Pulmonary artery endothelial cell (primary cell): ENCODE results near the gene ULK1. TPM values are rescaled to one million over a fixed set of nuclear protein-coding genes. Genes with fewer than 3 reads are reported as not detected.
A peak's percentile ranks its signal among the peaks of the same experiment; 100 is the strongest.
"Not testable (repeated sequence)": the region's sequence is repeated elsewhere in the genome, so short reads cannot be mapped to it uniquely, and the experiment has no call there.

ENCODE experiments used
- DNase-seq: peaks from one replicate; pipeline ENCODE4 v3.0.0-alpha.2; 2011; ENCODE audit warnings: low read depth, low spot score
- total RNA-seq: library from RNA; depleted of rRNA; stranded (reverse); fragments of >200 nt; gene quantifications from 2 replicates; pipeline ENCODE4 v1.2.3, GENCODE V29; 2014

Gene ULK1
- total RNA-seq, 1 donor from 2014 or later = 5.2 TPM

DNA sequence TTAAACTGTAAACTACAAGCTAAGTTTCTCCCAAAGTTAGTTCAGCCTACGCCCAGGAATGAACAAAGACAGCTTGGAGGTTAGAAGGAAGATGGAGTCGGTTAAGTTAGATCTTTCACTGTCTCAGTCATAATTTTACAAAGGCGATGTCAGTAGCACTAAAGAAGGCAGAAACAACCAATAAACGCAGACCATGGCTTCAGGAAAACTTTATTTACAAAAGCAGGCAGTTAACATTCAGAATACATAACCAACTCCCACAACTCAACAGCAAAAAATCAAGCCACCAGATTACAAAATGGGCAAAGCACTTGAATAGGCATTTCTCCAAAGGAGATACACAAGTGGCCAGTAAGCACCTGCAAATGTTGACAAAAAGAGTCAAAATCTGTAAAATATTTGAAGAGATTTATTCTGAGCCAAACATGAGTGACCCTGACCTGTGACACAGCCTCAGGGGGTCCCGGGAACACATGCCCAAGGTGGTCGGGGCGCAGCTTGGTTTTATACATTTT is 8.8 kb upstream of the ULK1 start:
- DNase-seq = no peak

DNA sequence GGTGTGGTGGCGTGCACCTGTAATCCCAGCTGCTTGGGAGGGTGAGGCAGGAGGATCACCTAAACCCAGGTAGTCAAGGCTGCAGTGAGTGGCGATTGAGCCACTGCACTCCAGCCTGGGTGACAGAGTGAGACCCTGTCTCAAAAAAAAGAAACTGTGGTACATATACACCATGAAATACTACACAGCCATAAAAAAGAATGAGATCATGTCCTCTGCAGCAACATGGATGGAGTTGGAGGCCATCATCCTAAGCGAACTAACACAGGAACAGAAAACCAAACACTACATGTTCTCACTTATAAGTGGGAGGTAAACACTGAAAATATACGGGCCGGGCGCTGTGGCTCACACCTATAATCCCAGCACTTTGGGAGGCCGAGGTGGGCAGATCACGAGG is 2.7 kb upstream of the ULK1 start:
- not testable (repeated sequence) for DNase-seq

DNA sequence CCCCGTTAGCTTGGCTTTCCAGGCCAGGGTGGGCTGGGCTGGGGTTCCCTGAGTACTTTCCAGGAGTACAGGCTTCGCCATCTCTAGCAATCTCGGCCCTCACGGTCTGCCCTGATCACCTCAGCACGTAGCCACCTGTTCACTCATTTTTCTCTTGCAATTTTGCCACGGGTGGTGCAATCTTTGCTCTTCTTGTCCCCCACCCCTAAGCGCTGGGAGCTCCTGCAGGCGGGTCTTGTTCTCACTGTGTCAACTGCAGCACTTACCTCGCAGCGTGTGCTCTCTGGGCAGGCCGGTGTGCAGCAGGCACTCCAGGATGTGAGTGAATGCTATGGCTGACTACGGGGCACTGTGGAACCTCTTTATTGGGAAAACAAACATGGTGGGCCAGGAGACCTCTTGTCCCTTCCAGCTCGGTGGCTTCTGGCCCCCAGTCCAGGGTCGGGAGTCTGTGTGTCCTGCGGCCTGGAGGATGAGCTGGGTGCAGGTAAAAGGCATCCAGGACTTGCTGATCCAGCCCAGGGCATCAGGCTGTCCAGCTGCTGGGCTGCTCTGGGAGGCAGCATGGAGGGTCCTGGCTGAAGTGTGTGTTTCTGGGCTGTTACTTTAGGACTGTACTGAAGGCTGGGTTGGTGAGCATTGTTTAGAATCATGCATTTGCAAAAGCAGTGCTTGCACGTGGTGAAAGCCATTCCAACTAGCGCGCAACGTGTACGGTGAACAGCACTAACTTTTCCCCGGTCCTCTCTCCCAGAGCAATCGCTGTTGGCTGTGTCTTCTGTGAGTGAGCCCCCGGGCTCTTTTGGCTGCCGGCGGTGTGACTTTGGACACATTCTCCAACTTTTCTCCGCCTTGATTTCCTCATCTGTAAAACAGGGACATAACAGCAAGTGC is 1.5 kb upstream of the ULK1 start:
- no peak for DNase-seq

DNA sequence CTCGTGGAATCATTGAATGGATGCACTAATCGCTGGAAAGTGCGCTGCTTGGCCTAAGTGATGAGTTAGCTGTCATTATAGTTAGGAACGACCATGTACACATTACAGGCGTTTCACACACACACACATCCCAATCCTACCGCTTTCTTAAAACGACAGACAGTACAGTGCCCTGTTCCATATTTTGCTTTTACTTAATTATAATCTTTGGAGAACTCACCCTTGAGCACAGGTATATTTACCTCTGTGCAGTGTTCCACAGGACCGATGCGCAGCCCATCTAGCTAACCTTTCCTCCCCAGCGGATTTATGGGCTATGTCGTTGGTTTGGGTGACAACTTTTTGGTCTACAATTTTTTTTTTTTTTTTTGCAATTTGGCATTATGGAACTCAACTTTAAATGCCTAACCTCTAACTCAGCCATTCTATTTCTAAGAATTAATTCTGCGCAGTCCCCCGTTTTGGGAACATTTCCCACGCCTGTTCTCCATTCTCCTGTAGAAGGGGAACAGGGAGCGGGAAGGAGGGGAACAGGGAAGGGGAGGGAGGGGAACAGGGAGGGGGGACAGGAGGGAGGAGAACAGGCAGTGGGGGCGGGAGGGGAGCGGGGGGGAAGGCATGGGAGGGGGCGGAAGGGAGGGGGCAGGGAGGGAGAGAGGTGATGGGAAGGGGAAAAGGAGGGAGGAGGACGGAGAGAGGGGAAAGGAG is 663 bp upstream of the ULK1 start:
- no peak for DNase-seq

DNA sequence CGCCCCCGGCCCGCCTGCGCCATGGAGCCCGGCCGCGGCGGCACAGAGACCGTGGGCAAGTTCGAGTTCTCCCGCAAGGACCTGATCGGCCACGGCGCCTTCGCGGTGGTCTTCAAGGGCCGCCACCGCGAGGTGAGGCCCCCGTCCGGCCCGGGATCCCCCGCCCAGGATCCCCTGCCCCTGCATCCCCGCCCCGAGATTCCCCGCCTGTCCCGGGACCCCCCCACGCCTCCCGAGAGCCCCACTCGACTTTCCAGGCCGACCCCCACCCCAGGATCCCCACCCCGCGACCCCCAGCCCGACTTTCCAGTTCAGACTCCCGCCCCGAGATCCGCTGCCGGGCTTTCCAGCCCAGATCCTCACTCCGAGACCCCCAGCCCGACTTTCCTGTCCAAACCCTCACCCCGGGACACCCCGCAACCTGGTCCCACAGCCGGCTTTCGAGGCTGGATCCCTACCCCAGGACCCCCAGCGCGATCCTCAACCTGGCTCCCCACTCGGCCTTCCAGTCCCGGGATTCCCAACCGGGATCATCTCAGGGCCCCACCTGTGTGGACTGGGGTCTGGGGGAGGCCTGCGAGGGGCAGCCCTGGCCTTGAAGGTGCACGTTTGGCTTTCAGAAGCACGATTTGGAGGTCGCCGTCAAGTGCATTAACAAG is 688 bp downstream of the ULK1 start:
- no peak for DNase-seq

DNA sequence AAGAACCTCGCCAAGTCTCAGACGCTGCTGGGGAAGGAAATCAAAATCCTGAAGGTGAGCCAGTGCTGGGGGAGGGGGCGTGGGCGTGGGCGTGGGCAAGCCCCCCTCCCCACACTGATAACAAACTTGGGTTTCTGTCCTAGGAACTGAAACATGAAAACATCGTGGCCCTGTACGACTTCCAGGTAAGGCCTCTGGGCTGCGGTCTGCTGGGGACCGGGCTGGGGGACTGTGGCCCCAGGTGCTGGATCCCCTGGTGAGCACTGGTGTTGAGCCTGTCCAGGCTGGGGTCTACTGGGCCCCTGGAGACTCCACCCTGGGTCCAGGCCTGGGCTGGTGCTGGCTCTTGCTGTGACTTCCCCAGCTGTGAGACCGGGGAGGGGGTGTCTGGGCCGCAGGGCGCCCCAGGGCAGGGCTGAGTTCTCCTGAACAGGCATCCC is 1.2 kb downstream of the ULK1 start:
- no peak for DNase-seq

DNA sequence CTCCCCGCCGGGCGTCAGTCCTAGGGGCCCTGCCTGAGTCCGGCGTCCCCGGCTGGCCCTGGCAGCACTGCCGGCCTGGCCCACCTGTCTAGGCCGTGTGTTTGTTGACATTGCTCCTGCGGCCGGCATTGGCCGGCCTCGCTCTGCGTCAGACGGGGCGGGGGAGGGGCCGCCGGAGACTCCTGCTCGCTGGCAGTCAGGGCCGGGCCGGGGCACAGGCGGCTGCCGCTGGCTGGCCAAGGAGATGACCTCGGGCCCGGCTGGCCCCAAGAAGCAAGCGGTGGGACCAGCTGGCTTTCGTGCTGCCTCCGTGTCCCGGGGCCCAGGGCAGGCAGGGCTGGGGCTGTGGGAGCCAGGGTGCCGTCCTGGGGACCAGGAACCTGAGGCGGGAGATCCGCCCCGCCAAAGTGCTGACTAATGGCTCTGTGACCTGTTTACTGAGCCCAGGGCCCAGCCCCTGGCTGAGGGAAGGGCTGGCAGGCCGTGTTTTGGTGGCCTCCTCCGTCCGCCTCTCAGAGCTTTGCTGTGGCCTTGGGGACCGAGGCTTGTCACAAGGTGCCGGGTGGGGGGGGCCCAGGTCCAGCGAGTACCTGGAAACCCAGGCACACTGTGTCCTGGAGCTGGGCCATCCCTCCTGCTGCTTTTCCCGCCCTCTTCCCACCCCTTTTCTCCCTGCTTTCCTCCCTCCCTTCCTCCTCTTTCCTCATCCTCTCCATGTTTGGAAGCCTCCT is 1.8 kb downstream of the ULK1 start:
- peak; percentile 46 for DNase-seq

DNA sequence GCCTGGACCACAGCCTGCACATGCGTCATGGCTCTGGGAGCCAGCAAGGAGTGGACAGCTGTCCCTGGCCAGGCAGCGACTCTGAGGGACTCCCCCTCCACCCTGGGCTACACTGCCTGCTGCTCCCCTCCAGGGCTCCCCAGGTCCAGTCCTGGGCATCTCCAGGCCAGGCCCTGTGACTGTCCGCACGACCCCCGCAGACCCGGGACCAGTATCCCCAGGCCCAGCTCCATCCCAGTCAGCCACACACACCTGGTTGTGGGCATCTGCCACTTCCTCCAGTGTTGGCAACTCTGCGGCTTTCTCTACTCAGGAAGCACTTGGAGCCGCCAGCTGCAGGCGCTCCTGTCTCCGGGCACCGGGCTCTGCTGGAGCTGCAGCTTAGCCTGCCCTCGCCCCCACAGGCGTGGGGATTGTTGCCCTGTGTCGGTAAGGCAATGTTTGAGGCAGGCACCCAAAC is 2.4 kb downstream of the ULK1 start:
- no peak for DNase-seq

DNA sequence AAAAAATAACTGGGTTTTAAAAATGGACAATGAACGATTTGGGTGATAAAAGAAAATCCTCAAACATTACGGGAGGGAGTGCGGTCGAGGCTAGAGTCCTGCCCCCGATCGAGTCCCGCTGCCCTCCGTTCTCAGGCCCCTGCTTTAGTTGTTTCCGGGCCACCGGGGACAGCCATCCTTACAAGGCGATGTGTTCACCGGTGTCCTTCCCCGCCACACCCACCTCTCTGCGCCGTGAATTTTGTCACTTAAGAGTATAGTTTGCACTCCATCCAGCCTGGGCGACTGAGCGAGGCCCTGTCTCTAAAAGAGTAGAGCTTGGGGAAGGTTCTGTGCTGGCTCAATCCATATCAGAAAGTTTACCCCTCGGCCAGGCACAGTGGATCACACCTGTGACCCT is 2.9 kb downstream of the ULK1 start:
- DNase-seq = no peak

DNA sequence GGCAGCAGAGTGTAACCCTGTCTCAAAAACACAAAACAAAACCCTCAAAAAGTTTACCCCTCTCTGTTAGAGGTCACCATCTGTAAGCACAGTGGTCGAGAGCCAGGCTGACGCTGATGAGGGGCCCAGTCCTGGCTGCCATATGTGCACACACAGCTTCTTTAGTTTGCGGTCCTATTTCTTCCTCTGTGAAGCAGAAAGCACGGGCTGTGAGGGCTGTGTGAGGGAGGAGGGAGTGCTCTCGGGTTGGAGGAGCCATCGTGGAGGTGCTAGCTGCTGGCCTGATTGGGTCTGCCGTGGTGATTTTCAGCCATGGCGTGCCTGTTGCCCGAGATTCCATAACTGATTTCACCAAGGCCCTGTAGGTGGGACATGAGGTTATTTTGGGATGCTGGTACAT is 3.5 kb downstream of the ULK1 start:
- no peak for DNase-seq

DNA sequence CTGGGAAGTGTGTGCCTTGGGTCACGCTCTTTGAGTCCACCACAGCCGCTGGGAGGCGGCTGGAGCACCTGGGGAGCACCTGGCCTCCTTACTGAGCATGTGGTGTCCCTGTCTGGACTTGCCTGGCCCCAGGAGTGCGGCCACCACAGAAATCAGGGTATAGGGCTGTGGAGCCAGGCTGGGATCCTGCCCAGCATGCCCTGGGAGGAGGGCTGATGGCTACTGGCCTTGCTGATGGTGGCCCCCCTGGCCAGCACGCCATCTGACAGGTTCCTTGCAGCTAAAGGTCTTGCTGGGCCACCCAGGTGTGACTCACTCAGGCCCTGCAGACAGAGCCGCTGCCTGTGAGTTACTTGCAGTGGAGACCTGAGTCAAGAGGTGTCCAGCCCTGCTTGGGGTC is 6.0 kb downstream of the ULK1 start:
- DNase-seq = no peak

DNA sequence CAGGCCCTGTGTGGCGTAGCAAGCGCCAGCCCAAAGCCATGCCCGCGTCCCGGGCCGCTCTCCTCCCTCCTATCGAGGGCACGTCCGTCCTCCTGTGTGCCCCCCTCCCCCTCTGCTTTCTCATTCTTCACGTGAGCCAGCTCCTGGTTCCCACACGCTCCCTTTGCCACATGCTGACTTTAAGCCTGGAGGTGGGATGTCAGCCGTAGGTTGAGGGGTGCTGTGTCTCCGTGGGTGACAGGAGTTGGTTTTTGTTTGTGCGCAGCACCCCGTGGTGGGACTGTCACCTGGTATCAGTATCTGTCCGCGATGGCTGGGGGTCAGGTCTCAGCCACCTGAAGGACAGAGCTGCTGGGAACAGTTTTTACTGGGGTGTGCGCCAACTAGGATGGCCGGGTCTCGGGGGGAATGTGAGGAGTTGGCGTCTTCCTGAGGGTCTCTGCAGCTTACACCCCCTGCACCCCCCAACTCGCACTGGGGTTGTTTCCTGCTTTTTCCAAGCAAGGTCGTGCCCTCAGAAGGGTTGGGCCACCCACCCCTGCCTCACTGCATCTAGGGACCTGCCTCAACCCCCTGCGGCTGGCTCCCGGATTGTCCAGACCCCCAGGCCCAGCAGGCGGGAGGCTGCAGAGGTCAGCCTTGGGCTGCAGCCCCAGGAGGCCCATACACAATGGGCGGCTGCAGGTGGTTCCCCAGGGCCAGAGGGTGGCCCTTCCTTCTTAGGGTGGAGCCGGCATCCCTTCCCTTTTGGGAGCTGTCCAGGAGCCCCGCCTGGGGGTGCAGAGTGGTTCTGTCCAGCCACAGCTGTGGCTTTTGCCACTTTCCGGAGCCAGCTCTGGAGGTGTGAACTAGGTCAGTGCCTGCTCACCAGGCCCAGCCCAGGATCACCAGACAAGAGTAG is 7.3 kb downstream of the ULK1 start:
- DNase-seq = no peak

DNA sequence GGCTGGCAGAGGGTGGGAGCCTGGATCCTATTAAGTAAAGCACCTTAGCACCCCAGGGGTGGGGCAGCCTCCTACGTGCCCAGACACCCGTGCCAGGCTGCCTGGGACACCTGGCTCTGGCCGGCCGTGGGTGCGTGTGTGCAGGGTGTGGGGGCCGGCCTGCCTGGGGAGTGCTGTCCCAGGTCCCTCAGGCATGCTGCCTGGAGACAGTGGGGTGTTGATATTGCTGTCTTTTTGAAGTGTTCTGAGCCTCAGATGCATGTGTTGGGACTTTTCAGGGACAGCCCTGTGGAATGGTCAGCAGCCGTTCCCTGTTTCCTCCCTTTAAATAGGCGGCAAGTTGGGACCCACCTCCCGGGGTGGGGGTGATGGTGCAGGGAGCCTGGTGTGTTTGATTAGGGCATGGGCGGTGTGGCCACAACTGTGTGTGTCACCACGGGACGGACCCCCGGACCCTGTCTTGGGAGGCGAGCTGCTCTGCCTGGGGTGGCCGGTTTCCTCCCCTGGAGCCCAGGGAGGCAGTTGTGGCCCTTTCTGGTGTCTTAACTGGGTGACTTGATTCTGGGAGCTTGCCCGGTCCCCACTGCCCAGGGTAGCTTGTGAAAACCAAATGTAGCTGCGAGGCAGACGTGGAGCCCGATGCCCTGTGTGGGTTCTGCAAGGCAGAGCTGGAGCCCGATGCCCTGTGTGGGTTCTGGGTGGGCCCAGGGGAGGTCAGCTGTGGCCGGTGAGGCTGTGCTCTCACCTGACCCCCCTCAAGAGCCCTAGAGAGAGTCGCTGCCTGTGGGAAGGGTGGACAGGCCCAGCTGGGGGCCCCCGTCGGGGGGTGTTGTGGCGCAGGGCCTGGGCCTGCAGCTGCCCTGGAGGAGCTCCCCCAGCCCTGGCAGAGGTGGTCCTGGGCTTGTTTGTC is 8.2 kb downstream of the ULK1 start:
- DNase-seq = no peak

DNA sequence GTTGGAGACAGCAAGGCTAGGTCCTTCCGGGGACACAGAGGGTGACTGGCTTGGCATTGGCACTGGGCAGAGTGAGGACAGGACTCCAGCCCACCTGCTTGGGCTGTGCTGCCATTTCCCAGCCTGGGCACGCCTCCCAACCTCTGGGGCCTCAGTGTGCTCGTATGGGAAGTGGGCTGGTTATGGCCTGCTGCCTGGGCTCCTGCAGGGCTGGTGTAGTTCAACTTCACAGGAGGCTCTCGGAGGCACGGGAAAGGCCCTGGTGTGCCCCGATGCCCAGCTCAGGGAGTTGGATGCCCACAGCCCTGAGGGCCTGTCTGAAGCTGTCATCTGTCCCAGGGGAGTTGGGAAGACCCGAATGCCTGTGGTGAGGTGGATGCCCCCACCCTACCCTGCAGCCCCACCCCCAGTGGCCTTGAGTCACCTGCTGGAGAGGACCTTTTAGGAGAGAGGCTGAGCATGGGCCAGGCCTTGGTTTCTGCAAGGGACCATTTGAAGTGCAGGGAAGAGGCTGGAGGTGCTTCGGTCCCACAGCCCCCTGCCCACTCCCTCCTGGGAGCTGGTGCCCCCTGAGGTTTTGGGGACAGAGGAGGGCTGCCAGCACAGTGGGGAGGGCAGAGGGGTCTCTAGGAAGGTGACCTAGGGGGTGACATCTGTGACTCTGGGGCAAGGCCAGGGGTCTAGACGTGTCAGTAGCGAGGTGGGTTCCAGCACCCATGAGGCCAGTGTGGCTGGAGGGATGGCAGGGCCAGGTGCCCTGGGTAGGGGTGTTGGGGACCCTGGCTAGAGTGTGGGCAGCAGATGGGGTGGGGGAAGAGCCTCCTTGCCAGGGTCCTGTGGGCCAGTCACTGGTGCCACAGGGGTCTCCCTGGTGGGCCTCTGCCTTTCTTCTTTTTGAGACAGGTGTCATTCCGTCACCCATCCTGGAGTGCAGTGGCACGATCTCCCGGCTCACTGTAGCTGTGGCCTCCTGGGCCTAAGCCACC is 9.1 kb downstream of the ULK1 start:
- DNase-seq = no peak

DNA sequence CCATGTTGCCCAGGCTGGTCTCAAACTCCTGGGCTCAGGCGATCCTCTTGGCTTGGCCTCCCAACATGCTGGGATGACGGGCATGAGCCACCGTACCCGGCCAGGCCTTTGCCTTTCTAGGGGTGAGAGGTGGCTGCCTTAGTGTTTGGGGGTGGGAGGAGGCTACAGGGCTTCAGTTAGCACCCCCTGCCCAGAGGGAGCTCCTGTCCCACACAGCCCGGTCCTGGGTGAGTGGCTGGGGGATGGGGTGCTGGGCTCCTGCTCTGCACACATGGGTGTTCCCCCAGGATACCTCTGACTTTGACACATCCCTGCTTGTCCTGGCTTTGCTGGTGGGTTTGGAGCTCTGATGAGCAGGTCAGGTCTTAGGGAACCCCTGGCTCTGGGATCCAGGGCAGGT is 9.9 kb downstream of the ULK1 start:
- DNase-seq = no peak

DNA sequence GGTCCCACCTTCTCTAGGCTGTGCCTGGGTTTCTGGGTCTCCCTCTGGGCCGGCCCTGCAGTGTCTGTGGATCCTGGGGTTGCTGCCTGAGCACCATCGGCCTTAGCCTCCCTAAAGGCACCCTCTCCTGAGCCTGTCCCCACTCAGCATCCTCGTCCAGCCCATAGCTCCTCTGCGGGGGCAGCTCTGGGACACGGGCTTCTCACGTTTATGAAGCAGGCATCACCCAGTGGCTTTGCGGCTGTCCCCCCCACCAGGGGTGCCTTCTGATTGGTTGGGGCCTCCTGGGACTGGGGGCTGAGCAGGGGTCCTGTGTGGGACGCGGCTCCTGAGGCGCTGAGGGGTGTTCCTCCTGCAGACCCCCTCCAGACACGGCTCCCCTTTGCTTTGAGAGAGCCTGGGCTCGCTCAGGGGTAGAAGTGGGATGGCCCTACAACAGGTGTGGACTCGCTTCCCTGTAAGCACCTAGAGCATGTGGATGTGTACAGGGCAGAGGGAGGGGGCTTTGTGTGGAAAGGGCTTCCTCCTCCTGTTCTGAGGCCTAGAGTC is 10.7 kb downstream of the ULK1 start:
- no peak for DNase-seq

DNA sequence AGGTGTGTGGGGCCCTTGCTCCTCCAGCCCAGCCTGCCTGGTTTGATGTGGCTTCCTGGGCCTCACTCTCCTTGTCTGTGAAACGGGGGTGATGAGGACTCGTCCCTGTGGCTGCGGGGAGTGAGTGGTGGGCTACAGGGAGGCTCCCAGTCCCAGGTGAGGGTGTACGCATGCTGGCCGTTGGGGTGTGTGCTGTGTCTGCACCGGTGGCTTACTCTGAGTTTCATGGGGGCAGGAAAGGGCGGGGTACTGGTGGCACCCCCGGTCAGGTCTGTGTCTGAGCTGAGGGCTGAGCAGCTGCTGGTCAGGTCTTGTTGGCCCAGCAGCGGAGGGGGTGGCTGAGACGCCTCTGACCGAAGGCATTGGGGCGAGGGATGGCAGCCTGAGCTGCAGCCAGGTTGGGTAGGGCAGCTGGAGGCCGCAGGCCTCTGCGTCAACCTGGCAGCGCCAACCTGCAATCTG is 11.2 kb downstream of the ULK1 start:
- no peak for DNase-seq
